OCI-M2 (cell line): ENCODE data around the gene PLB1.
"Not testable (repeated sequence)": the region's sequence is repeated elsewhere in the genome, so short reads cannot be mapped to it uniquely, and the experiment has no call there.

Experiments
- DNase-seq: peaks from one replicate; lab custom pipeline; 2025; ENCODE audit not compliant: unreplicated experiment; lab: John Stamatoyannopoulos, UW

The PLB1 gene

DNA sequence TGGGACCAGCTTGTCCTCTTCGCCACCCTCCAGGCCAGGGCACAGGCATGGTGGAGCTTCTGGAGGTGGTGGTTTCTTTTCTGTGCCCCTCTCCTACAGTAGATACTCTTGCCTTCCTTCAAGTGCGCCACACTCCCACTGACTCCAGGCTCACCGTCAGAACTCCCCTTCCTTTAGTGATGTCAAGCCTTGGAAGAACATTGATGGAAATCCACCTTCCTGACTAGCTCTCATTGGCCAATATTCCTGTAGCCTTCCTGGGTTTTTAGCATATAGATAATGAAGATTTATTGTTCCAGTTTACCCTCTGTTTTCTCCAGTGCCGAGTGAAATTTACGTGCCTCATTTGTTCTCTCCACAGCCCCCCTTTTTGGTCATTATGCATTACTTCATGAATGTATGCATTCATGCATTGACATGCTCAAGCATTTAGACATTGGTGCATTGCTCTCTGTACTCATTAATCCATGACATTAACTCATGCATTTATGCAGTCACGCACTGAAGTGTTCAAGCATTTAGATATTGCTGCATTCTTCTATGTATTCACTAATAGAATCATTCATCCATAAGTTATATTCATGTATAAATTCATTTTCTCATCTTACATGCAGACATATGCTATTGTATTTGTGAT, 37.3 kb downstream of the PLB1 start:
- no peak for DNase-seq

DNA sequence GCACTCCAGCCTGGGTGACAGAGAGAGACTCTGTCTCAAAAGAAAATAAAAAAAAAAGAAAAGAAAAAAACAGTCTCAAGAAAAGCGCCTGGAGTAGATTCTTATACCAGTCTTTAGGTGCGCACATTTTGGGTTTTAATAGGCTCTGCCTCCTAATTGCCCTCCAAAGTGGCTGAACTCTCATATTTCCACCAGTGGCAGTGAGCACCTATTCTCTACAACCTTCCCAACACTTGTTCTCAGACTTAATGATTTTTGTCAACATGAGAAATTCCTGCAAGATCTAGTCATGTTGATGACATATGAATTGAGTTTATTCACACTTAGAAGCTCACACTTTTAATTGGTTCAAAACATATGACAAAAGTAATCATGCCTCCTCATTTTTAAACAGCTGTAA, 39.0 kb downstream of the PLB1 start:
- DNase-seq: no peak

DNA sequence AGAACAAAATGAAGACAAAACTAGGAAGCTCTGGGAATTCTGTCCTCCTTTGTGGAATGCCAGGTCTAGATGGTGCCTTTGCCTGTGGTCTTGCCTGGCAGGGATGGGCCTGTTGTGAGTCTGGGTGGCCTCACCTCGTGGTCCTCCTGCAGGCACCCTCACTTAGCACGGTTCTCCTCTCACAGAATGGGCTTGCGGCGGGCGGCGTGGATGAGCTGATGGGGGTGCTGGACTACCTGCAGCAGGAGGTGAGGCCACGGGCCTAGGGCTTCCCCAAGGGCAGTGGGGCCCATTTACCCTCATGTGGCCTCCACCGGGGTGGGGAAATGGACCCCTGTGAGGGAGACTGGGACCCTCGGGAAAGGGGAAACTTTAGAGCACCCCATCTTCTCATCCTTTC, 42.3 kb downstream of the PLB1 start:
- DNase-seq: no peak

DNA sequence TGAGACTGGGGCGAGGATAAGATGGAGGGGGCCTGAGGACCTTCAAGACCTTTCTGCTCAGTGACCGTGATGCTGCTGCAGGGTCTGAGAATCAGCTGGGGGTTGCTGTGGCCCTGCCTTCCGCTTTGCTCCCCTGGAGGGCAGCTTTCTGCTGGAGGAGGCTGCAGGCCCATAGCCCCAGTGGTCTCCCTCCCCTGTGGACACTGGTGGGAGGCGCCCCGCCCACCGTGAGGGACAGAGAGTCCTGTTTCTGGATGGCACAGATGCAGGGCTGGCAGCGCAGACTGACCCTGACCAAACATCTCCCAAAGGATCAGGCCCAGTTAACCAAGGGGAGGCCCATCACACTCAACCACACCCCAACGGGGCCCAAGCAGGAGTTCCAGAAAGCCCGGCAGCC, 42.8 kb downstream of the PLB1 start:
- no peak for DNase-seq

DNA sequence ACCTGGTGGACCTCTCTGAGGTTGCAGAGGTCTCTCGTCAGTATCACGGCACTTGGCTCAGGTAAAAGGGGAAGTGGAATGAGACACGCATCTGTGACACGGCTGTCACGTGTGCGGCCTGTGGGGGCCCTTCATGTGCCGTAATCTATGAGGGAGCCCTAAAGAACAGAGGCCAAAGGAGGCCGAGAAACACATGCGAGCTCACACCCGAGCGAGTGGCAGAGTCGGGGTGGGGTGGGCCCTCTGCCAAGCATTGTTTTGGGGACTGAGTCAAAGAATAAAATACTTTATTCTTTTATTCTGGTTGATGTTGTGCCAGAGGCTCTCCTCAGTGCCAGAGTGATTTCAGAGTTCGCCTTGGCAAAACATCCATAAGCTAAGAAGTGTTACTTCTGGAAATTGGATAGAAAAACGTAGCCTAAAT, 43.3 kb downstream of the PLB1 start:
- DNase-seq: no peak

DNA sequence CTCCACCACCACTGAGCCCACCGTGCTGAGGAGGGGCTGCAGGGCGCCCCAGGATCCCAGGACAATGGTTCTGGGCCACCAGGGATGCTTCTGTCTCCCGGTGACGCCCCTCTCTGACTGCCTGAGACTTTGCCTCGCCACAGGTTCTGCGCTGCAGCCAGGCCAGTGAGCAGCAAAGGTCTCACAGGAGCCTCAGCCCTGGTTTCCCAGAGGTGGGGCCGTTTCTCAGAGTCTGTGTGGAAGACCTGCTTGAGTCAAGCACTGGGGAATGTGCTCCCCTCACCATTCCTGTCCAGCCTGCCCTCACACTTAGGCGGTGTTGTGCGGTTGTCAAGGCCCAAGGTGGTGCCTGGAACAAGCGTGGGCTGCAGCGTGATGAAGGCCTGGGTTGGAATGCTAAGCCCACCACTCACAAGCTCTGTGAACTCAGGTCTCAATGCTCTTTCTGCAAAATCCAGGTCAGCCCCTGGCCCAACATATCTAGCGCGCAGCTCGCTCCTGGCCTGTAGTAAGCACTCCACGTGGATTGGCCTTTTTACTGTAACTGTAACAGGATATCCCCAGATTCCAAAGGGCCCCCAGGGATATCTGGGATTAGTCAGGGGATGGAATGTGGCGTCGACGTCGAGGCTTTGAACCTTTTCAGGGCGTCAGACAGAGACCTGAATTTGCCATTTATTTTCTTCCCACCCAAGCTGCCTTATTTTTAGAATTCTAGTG, 47.6 kb downstream of the PLB1 start:
- DNase-seq: no peak

DNA sequence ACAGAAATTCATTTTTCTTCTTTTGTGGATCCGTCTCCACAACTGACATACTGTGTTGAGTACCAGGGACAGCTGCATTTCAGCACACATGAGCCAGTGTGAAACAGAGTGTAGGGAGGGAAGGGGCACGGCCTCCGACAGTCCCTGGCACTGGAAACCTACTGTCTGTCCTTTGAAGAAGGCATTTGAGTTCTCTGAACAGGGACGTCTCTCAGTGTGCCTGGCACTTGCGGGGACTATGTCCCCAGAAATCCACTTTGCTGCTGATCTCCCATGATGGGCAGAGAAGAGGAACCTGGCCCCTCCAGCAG, 48.1 kb downstream of the PLB1 start:
- no peak for DNase-seq

DNA sequence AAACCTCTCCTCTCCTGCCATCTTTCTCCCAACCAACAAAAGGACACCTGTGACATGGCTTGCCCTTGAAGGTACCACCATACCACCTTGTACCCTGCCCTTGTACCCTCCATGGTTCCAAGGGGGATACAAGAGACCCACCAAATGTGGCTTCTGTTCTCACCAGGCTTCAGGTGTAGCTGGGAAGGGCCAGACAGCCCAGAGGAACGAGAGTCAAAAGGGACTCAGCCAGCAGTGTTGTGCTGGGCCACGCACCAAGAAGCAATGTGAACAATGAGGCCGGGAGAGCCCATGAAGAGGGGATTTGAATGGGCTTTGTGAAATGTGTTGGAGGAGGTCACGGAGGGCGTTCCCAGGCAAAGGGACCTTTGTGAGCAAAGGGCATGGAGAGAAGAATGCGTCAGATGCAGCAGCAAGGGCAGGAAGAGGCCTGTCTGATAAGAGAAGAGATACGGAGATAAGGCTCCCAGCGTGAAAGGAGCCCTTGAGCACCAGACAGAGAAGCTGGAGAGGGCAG, 48.6 kb downstream of the PLB1 start:
- DNase-seq: no peak

DNA sequence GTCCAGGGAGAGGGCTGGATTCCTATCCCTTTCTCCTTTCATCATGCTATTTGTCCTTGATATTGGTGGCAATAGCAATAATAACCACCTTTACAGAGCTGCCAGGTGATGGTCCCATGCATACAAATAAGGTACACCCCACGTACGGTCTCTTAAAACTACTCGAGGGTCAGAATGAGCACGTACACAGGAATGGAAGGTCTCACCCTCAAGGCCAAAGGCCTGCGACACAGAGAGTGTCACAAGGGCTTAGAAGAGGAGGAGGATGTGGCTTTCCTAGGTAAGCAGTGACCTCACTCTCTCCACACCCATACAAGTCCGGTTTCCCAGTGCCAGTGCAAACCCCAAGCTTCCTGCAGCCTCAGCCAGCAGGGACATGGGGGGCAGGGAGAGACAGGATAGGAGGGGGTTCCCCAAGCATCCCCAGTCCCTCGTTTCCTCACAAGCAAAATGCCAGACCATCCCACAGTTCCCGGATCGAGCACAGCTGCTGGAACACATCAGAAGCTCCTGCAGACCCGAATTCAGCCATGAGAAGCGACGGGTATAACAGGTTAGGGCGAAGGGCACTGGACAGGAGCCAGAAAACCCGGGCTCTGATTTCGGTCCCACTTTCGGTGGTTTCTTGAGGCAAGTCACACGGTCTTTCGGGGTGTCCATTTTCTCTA, 49.2 kb downstream of the PLB1 start:
- DNase-seq: no peak

DNA sequence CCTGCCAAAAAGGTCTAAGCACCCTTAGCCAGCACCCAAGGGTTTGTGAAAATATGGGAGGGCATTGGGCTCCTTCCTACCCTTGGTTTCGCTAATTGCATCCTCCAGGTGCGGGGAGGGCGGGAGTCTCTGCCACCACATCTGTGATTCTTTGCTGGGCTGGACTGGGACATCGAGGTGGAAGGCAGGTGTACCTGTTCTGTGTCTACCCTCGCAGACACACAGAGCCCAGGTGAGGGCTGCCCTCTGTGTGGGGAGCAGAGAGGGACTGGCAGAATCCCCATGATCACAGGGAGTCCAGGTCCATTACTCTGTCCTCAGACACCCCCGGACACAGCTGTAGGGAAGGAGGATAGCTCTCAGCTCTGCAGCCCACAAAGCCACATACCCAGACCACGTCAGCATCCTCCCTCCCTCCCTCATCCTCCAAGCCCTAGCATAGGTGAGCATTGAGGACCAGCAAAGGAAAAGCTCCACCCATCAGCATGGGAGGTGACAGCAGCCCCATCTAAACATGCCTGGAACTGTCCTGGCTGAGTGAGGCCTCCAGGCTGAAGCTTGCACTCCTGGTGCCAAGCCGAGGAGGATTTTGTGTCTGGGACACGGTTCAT, 49.8 kb downstream of the PLB1 start:
- no peak for DNase-seq

DNA sequence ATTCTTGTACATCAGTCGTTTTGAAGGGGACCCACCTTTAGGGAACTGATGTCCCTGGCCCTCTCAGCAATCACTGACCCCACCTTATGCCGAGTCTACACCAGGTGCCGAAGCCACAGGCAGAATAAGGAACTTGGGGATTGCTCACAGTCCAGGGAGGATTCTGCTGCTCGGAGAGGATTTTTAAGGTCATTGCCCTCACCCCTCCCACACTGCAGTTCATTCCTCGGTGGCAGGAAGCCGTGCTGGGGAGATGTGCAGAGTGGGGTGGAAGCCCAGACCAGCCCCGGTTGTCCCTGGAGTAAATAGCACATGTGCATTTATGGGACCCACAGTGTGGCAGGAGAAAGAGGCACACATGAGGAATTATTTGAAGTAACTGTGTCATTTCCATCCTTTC, 50.4 kb downstream of the PLB1 start:
- no peak for DNase-seq

DNA sequence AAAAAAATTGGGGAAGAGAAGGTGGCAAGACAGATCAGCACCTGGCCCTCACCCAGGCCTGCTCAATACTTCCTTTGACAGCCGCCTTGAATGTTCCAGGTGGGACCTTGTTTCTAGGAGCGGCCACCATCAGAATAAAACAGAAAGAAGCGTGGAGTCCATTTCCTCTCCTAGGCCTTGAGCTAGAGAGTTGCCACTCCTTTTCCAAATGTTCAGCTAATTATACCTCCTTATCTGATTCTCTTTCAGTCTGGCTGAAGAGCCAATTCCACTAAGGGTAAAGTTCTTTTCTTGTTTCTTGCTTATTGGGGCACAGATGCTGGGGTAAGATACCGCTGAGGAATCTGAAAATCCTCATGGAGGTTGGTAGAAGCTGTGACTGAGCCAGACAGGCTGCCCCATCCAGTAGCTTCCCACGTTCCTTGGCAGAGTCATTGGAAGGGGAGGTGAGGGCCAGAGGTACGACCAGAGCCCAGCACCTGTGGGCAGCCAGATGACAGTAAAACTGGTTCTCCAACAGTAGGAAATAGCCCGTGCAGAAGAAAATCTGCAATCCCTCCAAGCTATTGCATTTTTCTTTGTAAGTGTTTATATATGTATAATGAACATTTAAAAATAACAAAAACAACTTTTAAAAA, 51.5 kb downstream of the PLB1 start:
- no peak for DNase-seq

DNA sequence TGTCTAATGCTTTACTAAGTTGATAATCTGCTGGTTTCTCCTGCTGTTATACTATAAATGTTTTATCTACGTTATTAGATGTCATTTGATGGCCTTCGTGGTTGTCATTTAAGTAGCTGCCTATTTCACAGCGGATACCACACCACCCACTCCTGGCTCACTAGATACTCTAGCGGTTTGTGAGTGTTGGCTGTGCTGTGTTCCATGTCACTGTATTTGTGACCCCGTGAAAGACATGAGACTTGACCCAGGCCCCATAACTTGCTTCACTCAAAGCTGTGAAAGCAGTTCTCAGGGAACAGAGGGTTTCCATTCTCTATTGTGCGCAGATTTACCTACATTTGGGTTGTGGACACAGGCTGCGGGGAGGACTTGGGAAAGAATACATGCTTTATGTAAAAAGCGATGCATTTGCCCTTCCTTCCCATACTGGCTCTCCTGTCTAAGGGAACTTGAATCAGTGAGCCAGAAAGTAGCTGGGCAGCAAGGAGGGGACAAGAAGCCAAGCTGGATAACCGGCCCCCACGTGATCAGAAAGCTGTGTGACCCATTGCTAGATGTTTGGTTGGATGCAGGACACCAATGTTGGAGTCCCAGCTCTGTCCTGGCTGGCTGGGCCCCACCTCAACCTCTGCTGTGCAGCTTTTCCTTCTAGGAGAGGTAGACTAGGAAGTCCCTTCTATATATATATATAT, 52.2 kb downstream of the PLB1 start:
- DNase-seq: no peak

DNA sequence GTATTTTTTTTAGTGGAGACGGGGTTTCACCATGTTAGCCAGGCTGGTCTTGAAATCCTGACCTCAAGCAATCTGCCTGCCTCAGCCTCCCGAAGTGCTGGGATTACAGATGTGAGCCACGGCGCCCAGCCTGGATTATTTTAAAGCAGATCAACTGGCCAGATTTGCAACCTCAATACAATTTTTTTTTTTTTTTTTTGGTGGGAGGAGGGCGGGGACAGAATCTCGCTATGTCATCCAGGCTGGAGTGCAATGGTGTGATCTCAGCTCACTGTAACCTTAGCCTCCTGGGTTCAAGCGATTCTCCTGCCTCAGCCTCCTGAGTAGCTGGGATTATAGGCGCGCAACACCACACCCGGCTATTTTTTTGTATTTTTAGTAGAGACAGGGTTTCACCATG, 54.5 kb downstream of the PLB1 start:
- not testable (repeated sequence) for DNase-seq

DNA sequence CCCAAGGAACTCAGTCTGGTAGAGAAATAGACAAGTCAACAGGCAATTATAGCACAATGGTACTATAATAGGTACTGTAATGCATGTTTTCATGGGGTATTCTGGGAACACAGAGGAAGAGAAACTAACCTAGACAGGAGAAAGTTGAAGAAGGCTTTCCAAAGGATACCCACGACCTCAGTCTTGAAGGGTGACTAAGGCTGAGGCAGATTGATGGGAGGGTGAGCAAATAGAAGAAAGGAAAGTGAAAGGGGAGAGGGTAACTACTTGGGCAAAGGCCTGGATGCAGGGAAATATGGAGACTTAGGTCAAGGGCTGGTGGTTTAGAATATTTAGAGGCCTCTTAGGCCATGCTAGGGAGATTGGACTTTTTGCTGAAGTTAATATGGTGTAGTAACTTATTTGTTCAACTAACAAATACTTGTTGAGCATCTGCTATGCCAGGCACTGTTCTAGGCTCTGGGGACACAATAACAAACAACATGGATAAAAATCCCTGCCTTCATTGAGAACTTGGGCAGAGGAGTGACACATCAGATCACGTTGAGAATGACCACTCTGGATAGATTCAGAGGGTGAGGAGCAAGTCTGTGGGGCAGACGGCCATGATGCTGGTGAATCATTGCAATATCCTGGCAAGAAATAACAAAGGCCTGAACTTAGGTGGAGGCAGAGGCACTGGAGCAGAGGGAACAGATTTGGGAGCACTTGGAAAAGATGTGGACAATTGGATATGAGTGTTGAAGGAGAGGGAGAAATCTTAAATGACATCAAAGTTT, 56.4 kb downstream of the PLB1 start:
- no peak for DNase-seq

DNA sequence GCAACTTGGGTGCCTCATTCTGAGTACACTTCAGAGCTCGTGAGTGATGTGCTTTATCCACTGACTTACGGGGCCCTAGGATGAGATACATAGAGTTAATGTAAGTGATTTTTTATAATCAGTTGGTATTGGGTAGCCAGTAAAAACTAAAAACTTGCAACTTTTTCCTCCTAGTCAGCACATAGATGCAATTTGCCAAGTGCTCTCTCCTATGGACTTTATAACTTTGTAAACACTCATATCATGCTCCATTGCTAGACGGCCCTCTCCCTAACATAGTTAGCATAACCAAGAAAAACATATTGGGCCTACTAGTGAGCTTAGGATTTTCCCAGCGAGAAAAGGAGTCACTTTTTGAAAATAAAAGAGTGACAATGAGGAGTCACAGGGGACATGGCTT, 60.4 kb downstream of the PLB1 start:
- DNase-seq: no peak

DNA sequence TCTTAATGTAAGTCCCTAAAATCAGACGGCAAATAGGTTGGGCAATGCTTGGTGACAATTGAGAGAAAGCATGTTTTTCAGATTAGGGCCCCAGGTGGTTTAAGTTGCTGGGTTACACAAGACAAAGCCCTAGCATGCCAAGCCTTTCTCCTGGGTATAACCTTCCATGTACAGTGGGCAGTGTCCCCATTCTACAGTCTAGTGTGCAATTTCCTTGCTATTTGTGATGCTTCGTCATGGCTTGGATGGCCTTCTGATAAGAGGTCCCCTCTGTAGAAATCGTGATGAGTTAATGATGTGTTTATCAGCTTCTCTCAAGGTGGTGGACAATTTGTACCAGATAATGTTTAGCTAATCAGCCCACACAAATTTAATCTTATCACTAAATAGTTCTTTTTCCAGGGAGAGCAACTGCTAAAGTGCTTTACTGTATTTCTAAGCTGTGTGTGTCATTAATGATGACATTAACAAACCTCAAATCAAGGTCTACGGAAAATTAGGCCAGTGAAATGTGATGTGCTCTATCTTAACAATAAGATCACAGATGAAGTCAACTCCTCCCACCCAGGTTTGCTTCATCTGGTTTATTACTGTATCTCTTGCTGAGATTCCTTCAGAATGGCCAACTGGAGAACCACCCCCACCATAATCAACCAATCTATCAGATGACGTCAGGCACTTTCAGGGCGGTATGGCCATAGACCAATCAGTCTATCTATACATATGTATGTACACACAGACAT, 61.7 kb downstream of the PLB1 start:
- no peak for DNase-seq

DNA sequence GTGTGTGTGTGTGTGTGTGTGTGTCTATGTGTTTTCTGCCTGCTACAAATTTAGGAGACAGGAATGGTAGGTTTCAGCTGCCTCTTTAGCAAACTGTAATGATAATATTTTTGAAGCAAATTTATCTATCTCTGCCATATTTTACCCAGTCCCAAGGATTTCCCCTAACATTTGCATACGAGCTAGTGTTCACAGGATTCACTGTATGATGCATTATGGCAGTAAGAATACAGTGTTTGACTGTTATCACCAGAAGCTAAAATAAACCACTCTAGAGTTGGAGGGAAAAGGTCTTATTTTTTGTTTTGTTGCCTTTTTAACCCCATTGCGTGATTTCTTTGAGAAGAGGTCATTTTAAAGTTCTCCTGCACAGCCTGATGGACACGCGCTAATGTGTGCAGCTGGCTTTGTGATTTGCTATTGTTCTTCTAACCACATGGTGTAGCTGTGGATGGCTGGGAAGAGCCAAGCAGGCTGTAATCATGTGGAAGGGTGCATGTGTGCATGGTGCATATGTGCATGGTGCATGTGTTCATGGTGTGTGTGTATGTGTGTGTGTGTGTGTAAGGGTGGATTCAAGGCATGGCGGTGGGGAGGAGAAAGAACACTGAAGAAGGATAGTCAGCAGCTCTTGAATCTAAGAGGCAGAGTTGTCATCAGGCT, 62.4 kb downstream of the PLB1 start:
- no peak for DNase-seq

DNA sequence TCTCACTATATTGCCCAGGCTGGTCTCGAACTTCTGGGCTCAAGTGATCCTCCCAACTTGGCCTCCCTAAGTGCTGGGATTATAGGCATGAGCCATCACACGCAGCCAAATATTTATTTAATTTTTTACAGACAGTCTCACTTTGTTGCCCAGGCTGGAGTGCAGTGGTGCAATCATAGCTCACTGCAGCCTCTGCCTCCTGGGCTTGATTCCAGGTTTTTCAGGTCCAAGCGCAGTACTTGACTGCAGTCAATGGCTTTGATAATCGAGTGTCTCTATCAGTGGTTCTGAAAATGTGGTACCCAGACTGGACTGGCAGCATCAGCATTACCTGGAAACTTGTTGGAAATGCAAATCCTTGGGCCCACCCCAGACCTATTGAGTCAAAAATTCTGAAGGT, 63.1 kb downstream of the PLB1 start:
- no peak for DNase-seq
